H9 (cell line): ENCODE data around the gene TEX38. TPM values are rescaled to one million over a fixed set of nuclear protein-coding genes. Genes with fewer than 3 reads are reported as not detected.

Experiments used
- DNase-seq: peaks from one replicate; pipeline ENCODE4 v3.0.0-alpha.2; 2017
- H2AFZ ChIP-seq: one replicate; pipeline ENCODE4 v1.6.1; 2013; ENCODE audit warnings: mild to moderate bottlenecking, low read length, control low read depth, moderate library complexity
- H2AK5ac ChIP-seq: 2 replicates; pipeline ENCODE4 v1.6.1; 2013; ENCODE audit warnings: low read length, control low read depth, mixed read lengths; ENCODE audit not compliant: insufficient read length
- H2BK120ac ChIP-seq: one replicate; pipeline ENCODE4 v1.6.1; 2013; ENCODE audit warnings: low read depth, mild to moderate bottlenecking, low read length, control low read depth, inconsistent platforms; ENCODE audit not compliant: poor library complexity, severe bottlenecking
- H2BK12ac ChIP-seq: 2 replicates; pipeline ENCODE4 v1.6.1; 2013; ENCODE audit warnings: low read length, control low read depth, mixed read lengths, low read depth; ENCODE audit not compliant: insufficient read length
- H2BK15ac ChIP-seq: 2 replicates; pipeline ENCODE4 v1.6.1; 2013; ENCODE audit warnings: low read depth, low read length, control low read depth
- H2BK20ac ChIP-seq: one replicate; pipeline ENCODE4 v1.6.1; 2013; ENCODE audit warnings: low read depth, mild to moderate bottlenecking, low read length, control low read depth, inconsistent platforms; ENCODE audit not compliant: poor library complexity, severe bottlenecking
- H2BK5ac ChIP-seq: 2 replicates; pipeline ENCODE4 v1.6.1; 2013; ENCODE audit warnings: low read length, control low read depth, mixed read lengths; ENCODE audit not compliant: insufficient read length
- H3K14ac ChIP-seq: 2 replicates; pipeline ENCODE4 v1.6.1; 2013; ENCODE audit warnings: low read length, control low read depth; ENCODE audit not compliant: insufficient read depth
- H3K18ac ChIP-seq: 2 replicates; pipeline ENCODE4 v1.6.1; 2013; ENCODE audit warnings: low read depth, mild to moderate bottlenecking, mixed read lengths, low read length, control low read depth; ENCODE audit not compliant: insufficient read length
- H3K23ac ChIP-seq: 2 replicates; pipeline ENCODE4 v1.6.1; 2013; ENCODE audit warnings: low read length, control low read depth, mixed read lengths, low read depth; ENCODE audit not compliant: insufficient read length
- H3K23me2 ChIP-seq: 2 replicates; pipeline ENCODE4 v1.6.1; 2013; ENCODE audit warnings: low read depth, mild to moderate bottlenecking, mixed read lengths, low read length, control low read depth; ENCODE audit not compliant: insufficient read length, poor library complexity, severe bottlenecking
- H3K27ac ChIP-seq: 2 replicates; pipeline ENCODE4 v1.5.1; 2013; ENCODE audit warnings: low read length, control low read depth, mixed read lengths, low read depth; ENCODE audit not compliant: insufficient read length
- H3K27me3 ChIP-seq: 2 replicates; pipeline ENCODE4 v1.6.1; 2013; ENCODE audit warnings: low read length, control low read depth, inconsistent platforms; ENCODE audit not compliant: insufficient read depth
- H3K4ac ChIP-seq: 2 replicates; pipeline ENCODE4 v1.6.1; 2013; ENCODE audit warnings: low read depth, mild to moderate bottlenecking, control low read depth, inconsistent platforms, low read length, moderate library complexity
- H3K4me1 ChIP-seq: 2 replicates; pipeline ENCODE4 v1.6.1; 2013; ENCODE audit warnings: low read length, control low read depth, inconsistent platforms; ENCODE audit not compliant: insufficient read depth
- H3K4me2 ChIP-seq: 2 replicates; pipeline ENCODE4 v1.6.1; 2013; ENCODE audit warnings: low read length, control low read depth, mixed read lengths; ENCODE audit not compliant: insufficient read length, insufficient read depth
- H3K56ac ChIP-seq: 2 replicates; pipeline ENCODE4 v1.6.1; 2013; ENCODE audit warnings: low read depth, mild to moderate bottlenecking, mixed read lengths, low read length, control low read depth; ENCODE audit not compliant: insufficient read length
- H3K79me1 ChIP-seq: 2 replicates; pipeline ENCODE4 v1.6.1; 2013; ENCODE audit warnings: low read depth, mild to moderate bottlenecking, moderate library complexity, low read length, control low read depth, inconsistent platforms; ENCODE audit not compliant: insufficient read depth, poor library complexity, severe bottlenecking
- H3K79me2 ChIP-seq: 2 replicates; pipeline ENCODE4 v1.6.1; 2013; ENCODE audit warnings: low read length, control low read depth, inconsistent platforms; ENCODE audit not compliant: insufficient read depth
- H3K9ac ChIP-seq: 2 replicates; pipeline ENCODE4 v1.6.1; 2013; ENCODE audit warnings: low read length, control low read depth, mixed read lengths; ENCODE audit not compliant: insufficient read length; ENCODE audit errors: extremely low read depth
- H3K9me3 ChIP-seq: one replicate; pipeline ENCODE4 v1.6.1; 2013; ENCODE audit warnings: low read depth, low read length, inconsistent platforms; ENCODE audit not compliant: control insufficient read depth
- H3T11ph ChIP-seq: one replicate; pipeline ENCODE4 v1.6.1; 2013; ENCODE audit warnings: mild to moderate bottlenecking, low read length, control low read depth, inconsistent platforms
- H4K20me1 ChIP-seq: one replicate; pipeline ENCODE4 v1.6.1; 2013; ENCODE audit not compliant: control insufficient read depth, insufficient read length, insufficient read depth
- H4K5ac ChIP-seq: 2 replicates; pipeline ENCODE4 v1.6.1; 2013; ENCODE audit warnings: low read depth, mild to moderate bottlenecking, mixed read lengths, low read length, control low read depth; ENCODE audit not compliant: insufficient read length
- H4K8ac ChIP-seq: replicated peaks from 2 replicates; pipeline ENCODE4 v1.6.1; 2013; ENCODE audit warnings: low read length, control low read depth, mixed read lengths, low read depth; ENCODE audit not compliant: insufficient read length
- H4K91ac ChIP-seq: 2 replicates; pipeline ENCODE4 v1.6.1; 2013; ENCODE audit warnings: low read depth, mild to moderate bottlenecking, moderate library complexity, mixed read lengths, low read length, control low read depth; ENCODE audit not compliant: insufficient read length
- H3K27ac Mint-ChIP-seq, 3 experiments: 2 replicates in 2 of 3; 3 replicates in 1 of 3; pipeline ENCODE4 v1.8.0; 2020 to 2021; ENCODE audit warnings: mixed read lengths in 3 of 3, mild to moderate bottlenecking in 1 of 3, moderate library complexity in 1 of 3
- H3K27me3 Mint-ChIP-seq: 2 replicates; pipeline ENCODE4 v1.8.0; 2021; ENCODE audit warnings: low read depth, mild to moderate bottlenecking, moderate library complexity, mixed read lengths
- H3K36me3 Mint-ChIP-seq, 3 experiments: 2 replicates in 2 of 3; 3 replicates in 1 of 3; pipeline ENCODE4 v1.8.0; 2020 to 2021; ENCODE audit warnings: low read depth in 3 of 3, mixed read lengths in 3 of 3; ENCODE audit not compliant: insufficient read depth in 1 of 3
- H3K4me1 Mint-ChIP-seq, 2 experiments: 2 replicates each; pipeline ENCODE4 v1.8.0; 2020; ENCODE audit warnings: mixed read lengths in 2 of 2
- H3K4me3 Mint-ChIP-seq, 2 experiments: 2 replicates in 1 of 2; 3 replicates in 1 of 2; pipeline ENCODE4 v1.8.0; 2020 to 2021; ENCODE audit warnings: mild to moderate bottlenecking in 2 of 2, mixed read lengths in 2 of 2, moderate library complexity in 1 of 2
- H3K9me3 Mint-ChIP-seq, 2 experiments: 2 replicates in 1 of 2; 3 replicates in 1 of 2; pipeline ENCODE4 v1.8.0; 2020; ENCODE audit warnings: mild to moderate bottlenecking in 2 of 2, mixed read lengths in 2 of 2, moderate library complexity in 1 of 2
- CTCF ChIP-seq: fragments of 200-600 bp; sonication (generic); conservative IDR thresholded peaks from 3 replicates; pipeline ENCODE4 v1.8.0; 2021; ENCODE audit warnings: antibody characterized with exemption, mild to moderate bottlenecking
- WGBS: extraction: QIAGEN DNeasy Blood & Tissue Kit; methylation state at CpG from one replicate; pipeline ENCODE4 v1.1.7; 2013; ENCODE audit warnings: missing lambda C conversion rate, low lambda C conversion rate, mixed read lengths; ENCODE audit not compliant: insufficient read length; ENCODE audit errors: extremely low coverage; 5-methylcytosine and 5-hydroxymethylcytosine counted together
- total RNA-seq: library from RNA; stranded (reverse); gene quantifications from 2 replicates; pipeline ENCODE4 v1.2.1, GENCODE V29; 2021

Gene TEX38
- total RNA-seq, 1 experiment from 2014 or later, result not detected

GRCh38 chr1:46652321-46653100, 19.1 kb upstream of the TEX38 start:
- H3K56ac ChIP-seq, result no peak overlapping the region
- H3K36me3 Mint-ChIP-seq, result peaks cover 36 to 76% (median 60%) of the 10 kb centered on the region in 3 experiments
- H2BK15ac ChIP-seq, result no peak overlapping the region
- no peaks in the 10 kb centered on the region for H3K23me2 ChIP-seq
- no peaks in the 10 kb centered on the region for H3K27me3 Mint-ChIP-seq
- no peak overlapping the region for H3K27ac Mint-ChIP-seq
- H3K18ac ChIP-seq, result no peak overlapping the region
- no peak overlapping the region for H3K4me2 ChIP-seq
- H3K23ac ChIP-seq, result no peak overlapping the region
- no peak overlapping the region for H3T11ph ChIP-seq
- no peak for DNase-seq
- no peak overlapping the region for H2BK12ac ChIP-seq
- no peak overlapping the region for H4K5ac ChIP-seq
- H2BK5ac ChIP-seq, result no peak overlapping the region
- no peak overlapping the region for H2BK20ac ChIP-seq
- no peak overlapping the region for H3K14ac ChIP-seq
- no peak overlapping the region for H3K4ac ChIP-seq
- TF ChIP-seq CTCF, result no peak
- no peaks in the 10 kb centered on the region for H3K4me1 Mint-ChIP-seq
- H4K8ac ChIP-seq, result no peak overlapping the region
- H4K91ac ChIP-seq, result no peak overlapping the region
- no CpG with 5 or more reads among the region's 6 CpGs for WGBS
- no peaks in the 10 kb centered on the region for H3K27me3 ChIP-seq
- H4K20me1 ChIP-seq, result no peaks in the 10 kb centered on the region
- H3K4me3 Mint-ChIP-seq, result no peak overlapping the region
- H2AFZ ChIP-seq, result no peak overlapping the region
- no peak overlapping the region for H2BK120ac ChIP-seq
- H3K79me1 ChIP-seq, result no peaks in the 10 kb centered on the region
- no peaks in the 10 kb centered on the region for H3K79me2 ChIP-seq
- H3K27ac ChIP-seq, result no peak overlapping the region
- peaks cover 3 to 10% of the 10 kb centered on the region in 2 experiments; a peak in 3 of 5 replicates for H3K9me3 Mint-ChIP-seq
- H2AK5ac ChIP-seq, result no peak overlapping the region
- H3K9me3 ChIP-seq, result no peaks in the 10 kb centered on the region
- no peak overlapping the region for H3K9ac ChIP-seq
- H3K4me1 ChIP-seq, result no peaks in the 10 kb centered on the region
